Measurements from ENCODE around the gene GRK7.
"Not testable (repeated sequence)": the region's sequence is repeated elsewhere in the genome, so short reads cannot be mapped to it uniquely, and the experiment has no call there.

GRK7 gene

DNA sequence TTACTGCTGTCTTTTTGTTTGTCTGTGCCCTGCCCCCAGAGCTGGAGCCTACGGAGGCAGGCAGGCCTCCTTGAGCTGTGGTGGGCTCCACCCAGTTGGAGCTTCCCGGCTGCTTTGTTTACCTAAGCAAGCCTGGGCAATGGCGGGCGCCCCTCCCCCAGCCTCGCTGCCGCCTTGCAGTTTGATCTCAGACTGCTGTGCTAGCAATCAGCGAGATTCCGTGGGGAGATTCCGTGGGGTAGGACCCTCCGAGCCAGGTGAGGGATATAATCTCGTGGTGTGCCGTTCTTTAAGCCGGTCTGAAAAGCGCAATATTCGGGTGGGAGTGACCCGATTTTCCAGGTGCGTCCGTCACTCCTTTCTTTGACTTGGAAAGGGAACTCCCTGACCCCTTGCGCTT lies 656 bp upstream of the GRK7 start:
- DNase-seq, result not testable (repeated sequence)

DNA sequence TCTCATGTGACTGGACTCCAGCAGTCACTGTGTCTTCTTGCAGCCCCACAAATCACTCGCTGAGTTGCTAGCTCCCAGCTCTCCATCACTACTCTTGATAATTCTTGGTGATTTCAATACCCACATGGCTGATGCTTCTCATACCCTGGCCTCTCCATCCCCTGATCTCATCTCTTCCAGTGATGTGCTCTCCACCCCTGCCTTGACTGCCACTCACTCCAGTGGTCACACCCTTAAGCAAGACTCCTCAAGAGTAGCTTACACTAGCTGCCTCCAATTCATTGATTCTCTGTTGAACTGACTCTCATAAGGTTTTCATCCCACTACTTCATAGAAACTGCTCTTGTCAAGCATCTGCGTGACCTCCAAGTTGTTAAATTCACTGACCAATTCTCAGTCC lies 837 bp downstream of the GRK7 start:
- DNase-seq, result no peak

DNA sequence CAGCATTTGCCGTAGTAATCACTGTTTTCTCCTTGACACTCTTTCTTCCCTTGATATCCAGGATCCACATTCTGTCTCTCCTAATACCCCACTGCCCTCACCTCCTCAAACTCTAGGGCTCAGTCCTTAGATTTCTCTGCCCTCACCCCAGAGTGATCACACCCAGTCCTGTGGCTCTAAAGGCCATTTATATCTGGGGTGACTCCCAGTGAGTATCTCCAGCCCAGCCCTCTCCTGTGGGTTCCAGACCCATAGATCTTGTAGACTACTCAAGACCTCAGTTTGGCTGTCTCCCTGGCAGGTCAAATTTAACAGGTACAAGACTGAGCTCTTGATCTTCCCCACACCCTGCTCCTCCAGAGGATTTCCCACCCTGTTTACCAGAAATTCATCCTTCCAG lies 1.3 kb downstream of the GRK7 start:
- DNase-seq, result no peak

DNA sequence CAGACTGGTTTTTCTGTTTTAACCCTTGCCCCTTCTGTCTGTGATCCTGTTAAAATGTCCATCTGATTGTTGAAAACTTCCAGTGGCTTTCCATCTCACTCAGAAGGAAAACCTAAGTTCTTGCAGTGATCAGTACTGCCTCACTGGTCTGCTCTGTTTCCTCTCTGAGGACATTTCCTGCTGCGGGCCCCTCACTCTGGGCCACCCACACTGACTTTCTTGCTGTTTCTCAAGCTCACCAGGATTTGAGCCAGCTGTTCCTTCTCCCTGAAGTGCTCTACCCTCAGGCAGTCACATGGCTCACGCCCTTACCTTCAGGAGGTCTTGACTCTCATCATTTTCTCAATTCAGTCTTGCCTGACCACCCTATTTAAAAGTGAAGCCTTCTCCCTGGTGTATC lies 1.8 kb downstream of the GRK7 start:
- no peak for DNase-seq

DNA sequence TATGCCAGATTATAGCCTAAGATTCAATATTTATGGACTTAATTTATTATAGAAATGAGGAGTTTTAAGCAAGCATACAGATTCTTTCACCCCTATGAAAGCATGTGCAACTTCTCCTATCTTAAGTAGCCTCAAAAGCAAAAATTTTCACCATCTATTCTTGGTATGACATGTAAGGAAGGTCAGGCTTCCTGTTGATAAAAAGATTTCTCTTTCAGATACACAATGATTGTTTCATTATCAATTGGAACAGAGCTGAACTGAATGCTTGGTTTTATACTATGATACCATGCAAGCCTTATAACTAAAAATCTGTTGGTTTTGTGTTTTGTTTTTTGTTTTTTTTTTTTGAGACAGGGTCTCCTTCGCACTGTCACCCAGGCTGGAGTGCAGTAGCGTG lies 3.9 kb downstream of the GRK7 start:
- no peak for DNase-seq

DNA sequence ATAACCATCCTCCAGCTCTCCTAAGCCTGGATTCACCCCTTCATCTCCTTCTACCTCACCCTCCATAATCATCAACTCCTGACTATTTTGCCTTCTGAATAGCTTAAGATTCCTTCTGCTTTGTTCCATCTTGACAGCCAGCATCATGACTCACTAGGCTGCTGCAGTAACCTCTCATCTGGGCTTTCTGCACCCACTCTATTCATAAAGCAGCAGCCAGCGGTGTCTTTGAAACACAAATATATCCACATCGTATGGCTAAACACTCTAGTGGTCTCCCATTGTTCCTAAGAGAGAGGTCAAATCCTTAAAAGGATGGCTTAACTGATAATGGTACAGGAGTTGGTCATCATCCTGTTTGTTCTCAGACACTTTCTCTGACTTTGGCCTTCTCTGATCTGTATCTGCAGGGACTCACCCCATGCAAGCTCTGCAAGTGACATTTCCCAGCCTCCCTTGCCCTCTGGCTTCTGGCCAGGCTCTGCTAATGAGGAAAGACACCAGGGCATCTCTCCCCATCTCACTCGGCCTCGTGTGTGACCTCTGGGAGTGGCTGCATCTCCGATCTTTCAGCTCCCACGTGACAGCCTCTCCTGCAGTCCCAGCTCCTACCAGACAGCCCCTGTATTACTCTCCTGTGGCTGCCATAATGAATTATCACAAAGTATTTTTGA lies 6.2 kb downstream of the GRK7 start:
- no peak for DNase-seq

DNA sequence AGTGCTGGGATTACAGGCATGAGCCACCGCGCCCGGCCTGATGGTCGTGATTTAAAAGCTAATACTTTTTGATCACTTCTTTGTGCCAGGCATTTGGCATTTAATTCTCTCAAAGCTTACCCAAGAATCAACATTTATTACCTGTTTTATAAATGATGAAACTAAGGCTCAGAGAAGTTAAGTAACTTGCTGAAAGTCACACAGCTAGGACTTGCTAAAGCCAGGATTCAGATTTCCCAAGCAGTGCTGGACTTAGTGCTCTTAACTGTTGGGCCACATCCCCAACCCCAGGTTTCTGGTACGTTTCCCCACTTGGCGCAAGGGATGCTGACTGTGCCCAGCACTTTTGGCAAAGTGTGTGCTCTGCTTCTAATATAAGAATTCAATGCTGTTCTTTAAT lies 10.5 kb downstream of the GRK7 start:
- no peak for DNase-seq

DNA sequence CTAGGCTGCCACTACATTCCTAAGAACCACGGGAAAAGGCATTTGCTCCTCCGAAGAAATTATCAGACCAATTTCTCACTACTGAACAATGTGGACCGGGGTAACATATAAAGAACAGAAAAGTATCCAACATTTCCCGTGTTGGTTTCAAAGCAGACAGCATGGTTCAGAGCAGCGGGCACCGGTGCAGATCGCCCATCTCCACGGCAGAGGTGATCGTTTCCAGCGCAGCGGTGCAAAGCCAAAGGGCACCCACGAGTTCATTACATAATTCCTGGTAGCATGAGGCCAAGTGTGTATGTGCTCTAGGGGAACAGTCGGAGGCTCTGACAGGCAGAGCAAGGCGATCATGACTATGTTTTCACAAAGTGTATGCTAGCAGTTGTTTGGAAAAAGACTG lies 13.2 kb downstream of the GRK7 start:
- no peak for DNase-seq

DNA sequence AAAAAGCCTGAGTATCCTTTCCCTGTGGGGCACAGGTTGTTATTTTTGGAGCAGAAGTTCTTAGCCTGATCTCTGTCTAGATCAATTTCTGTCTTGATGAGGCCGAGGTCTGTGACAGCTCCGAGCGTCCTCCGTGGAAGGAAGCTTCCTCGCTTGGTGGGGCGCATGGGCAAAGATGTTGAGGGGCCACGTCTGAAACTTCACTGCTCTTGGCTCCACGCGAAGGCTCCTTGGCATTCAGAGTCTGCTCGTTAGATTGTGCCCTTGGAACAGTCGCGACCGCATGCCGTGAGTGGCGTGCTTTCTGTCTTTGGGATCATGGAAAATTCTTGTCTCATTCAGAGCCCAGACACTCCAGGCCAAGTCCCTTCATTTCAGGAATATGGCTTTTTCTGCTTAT lies 13.7 kb downstream of the GRK7 start:
- no peak for DNase-seq

DNA sequence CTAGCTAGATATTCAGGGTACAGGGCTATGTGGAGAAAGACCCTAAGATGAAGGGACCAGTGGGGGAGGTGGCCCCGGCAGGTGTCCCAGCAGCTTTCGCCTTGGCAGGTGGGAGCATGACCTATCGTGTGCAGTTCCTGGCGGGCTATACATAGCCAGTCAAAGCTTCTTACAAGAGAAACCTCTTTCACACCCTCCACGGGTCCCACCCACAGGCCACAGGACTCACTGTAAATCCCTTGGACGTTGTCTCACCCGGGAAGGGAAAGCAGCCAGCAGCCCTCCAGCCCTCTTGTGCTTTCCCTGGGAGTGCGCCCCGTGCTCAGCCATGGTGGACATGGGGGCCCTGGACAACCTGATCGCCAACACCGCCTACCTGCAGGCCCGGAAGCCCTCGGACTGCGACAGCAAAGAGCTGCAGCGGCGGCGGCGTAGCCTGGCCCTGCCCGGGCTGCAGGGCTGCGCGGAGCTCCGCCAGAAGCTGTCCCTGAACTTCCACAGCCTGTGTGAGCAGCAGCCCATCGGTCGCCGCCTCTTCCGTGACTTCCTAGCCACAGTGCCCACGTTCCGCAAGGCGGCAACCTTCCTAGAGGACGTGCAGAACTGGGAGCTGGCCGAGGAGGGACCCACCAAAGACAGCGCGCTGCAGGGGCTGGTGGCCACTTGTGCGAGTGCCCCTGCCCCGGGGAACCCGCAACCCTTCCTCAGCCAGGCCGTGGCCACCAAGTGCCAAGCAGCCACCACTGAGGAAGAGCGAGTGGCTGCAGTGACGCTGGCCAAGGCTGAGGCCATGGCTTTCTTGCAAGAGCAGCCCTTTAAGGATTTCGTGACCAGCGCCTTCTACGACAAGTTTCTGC lies 15.0 kb downstream of the GRK7 start:
- DNase-seq, result no peak

DNA sequence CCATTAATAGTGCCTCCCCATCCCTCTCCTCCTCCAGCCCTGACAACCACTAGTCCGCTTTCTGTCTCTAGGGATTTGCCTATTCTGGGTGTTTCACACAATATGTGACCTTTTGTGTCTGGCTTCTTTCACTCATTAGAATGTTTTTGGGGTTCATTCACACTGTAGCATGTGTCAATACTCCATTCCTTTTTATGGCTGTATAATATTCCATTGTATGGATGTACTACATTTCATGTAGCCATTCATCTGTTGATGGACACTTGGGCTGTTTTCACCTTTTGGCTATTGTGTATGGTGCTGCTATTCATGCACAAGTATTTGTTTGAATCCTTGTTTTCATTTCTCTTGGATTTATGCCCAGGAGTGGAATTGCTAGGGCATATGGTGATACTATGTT lies 16.5 kb downstream of the GRK7 start:
- no peak for DNase-seq

DNA sequence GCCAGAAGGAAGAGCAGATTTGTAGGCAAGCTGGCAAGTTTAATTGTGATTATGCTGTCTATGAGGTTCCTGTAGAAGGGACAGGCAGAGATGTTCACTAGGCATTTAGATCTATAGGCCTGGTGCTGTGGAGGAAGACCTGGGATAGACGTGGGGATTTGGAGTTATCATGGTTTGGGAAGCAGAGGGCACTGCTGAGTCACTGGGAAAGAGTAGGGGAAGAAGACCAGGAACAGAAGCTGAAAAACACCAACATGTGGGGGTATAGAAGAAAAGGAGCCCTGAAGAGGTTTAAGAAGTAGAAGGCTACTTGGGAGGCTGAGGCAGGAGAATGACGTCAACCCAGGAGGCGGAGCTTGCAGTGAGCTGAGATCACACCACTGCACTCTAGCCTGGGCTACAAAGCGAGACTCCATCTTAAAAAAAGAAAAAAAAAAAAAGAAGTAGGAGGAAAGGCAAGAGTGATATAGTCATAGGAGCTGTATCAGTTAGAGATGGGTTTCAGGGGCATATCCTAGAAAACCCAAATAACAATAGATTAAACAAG lies 19.3 kb downstream of the GRK7 start:
- DNase-seq, result no peak

DNA sequence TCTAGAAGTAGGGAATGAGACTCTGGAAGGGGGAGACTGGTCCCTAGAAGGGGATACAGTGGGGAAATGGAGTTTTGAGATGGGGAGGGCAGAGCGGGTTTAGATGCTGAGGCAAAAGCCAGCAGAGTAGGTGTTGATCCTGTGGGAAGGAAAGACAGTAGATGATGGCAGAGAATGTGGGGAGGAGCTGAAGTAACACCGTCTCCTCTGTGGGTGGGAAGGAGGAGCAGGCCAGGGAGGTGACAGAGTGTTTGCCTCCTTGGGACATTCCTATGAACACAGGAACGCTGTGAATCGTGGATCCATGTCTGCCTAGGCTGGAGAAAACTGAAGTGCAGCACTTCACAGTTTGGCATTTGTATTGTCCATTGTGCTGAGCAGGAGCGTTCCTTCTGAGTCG lies 20.4 kb downstream of the GRK7 start:
- no peak for DNase-seq

DNA sequence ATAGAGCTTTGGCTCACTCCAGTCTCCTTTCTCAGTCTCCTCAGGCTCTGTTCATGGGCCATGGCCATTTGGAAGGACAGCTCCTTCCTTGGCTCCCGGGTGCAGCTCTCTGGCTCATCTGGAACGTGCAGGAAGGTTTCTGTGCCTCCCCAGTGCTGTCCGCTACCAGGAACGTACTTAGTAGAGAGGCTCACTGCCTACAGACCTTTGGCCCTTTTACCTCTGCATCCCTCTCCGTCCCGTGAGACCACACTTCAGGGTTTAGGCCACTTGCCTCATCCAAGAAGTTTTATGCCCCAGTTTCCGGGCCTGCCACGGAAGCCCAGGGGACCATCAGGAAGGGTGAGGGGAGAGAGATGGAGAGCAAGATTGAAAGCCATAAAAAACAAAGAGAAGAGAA lies 20.9 kb downstream of the GRK7 start:
- no peak for DNase-seq

DNA sequence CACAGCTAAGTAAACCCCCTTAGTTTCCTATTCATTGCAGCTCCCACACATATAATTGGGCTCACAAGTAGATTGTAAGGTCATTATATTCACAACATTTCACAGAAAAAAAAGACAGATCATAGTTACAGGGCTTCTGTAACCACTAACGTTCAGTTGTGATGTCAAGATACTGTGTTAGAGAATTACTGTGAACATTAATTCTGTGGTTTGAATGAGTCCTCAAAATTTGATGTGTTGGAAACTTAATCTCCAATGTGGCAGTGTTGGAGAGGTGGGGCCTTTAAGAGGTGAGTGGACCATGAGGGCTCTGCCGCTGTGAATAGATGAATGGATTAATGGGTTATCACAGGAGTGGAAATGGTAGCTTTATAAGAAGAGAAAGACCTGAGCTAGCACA lies 21.3 kb downstream of the GRK7 start:
- DNase-seq, result no peak

DNA sequence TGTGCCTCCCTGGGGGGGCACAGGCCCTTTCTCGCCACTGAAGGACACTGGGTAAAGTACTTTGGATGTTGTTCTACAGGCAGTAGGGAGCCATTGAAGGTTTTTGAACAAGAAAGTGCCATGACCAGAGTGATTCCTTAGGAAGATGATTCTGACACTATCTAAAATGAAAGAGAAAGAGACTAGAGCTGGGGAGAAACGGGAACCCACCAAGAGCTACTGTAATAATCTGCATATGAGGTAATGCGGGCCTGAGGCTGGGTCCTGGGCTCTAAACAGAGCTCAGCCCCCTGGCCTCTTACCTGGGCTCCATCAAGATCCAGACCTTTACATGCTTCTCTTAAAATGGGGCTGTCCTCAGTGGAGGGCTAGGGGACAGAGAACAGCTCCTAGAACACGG lies 24.9 kb downstream of the GRK7 start:
- no peak for DNase-seq

DNA sequence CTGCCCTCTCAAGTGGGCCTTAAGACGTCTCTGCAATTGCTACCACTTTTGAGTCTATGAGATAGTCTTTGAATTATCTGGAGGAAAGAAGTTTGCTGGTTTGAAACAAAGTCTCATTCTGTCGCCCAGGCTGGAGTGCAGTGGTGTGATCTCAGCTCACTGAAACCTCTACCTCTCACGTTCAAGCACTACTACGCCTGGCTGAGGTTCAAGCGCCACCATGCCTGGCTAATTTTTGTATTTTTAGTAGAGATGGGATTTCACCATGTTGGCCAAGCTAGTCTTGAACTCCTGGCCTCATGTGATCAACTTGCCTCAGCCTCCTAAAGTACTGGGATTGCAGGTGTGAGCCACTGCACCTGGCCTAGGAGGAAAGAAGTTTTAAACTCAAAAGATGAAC lies 25.5 kb downstream of the GRK7 start:
- DNase-seq, result not testable (repeated sequence)

DNA sequence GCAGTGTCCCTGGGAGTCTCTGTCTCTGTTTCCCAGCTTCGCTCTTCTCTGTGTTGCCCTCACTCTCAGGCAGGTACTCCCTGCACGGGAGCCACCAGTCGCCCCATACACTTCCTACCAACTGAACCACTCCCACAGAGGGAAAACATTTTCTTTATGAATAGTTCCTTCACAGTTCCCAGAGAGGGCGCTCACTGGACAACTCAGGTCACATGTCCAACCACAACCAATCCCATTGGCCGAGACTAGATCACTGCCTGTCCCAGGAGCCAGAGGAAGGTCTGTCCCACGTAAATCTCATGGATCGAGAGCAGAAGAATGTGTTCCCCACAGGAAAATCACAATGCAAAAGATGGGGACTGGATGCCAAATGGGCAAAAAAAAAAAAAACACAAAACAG lies 26.1 kb downstream of the GRK7 start:
- no peak for DNase-seq

DNA sequence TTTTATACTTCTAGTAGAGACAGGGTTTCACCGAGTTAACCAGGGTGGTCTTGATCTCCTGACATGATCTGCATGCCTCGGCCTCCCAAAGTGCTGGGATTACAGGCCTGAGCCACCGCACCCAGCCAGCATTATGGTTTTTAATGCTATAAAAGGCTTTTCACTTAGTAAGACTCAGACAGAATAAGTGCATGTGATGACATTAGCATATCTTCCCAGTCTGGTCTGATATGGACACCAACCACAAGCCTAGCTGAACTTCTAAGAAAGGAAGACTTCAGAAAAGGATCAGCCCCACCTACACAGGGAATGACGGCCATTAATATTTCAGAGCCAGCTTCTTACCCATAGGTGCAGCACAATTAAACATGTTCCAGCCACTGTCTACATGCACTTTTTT lies 27.0 kb downstream of the GRK7 start:
- DNase-seq, result no peak

DNA sequence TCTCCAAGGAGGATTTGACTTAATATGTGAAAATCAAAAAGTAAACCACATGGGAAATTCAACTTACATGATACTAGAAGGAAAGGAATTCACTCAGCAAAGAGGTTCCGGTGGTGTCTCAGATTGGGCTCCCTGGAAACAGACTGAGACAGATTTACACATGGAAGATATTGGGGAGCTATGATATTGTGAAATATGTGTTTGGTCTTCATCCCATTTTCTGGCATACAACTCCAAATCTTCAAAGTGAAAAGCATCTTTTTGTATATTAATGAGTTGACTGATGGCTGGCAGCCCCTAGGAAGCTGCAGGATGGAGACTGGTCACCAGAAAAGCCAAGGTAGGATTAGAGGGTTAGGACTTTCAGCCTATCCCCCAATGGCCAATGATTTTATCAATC lies 29.3 kb downstream of the GRK7 start:
- DNase-seq, result no peak

DNA sequence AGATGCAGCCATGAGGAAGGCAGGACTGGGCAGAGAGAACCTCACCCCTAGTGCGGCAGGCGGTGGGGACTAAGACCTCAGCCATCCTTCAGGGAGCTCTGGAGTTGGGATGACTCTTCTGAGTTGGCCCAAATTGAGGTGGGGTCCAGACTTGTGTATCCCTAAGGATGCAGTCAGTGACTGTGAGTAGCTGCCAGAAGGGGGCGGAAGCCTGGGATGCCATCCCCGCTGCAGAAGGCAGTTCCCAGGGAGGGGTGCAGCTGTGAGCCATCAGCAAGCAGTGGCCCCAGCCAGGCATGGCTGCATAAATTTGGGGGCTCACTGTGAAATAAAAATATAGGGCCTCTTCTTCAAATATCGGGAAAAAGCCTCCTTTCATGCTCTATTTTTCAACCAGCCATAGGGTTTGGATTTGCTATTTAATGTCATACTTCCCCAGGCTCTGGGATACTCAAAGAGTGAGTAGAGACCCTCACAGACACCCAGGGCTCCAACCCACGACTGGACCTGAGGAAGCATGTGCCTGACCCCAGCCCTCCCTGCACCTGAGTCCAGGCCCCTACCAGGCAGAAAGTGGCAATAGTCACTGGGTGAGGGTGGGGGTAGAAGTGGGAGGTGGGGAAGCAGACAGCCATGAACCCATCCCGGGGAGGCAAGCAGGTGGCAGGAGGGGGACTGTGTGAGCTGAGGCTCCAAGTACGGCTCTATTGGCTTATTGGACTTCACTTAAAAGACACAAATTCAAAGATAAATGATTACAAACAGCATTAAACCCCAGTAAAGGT lies 30.5 kb downstream of the GRK7 start:
- DNase-seq, result no peak

DNA sequence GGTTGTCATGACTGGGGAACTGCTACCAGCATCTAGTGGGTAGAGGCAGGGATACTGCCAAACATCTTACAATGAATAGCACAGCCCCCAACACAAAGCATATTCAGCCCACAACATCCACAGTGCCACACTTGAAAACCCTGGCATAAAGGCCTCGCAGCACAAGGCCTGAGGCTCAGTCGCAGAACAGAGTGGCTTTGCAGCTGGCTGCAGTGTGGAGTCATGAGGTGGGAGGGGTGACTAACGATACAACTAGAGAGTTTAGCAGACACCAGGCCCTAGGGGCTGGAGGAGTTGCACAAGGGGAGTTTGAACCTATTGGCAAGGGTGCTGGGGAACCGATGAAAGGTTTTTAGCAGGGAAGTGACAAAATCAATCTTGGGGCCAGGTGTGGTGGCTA lies 32.1 kb downstream of the GRK7 start:
- DNase-seq, result no peak

DNA sequence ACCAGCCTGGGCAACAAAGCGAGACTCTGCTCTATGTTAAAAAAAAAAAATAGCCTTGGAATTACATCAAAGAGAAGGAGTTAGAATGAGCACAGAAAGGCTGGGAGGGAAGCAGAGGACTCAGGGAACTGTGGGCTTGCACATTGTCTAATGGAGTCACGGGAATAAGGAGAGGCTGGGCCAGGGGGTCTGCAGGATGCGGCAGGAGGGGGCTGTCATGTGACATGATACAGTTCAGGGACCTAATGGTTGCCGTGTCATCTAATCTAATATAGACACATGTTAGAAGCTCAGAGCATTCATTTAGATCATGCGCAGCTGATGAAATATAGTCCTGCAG lies 32.5 kb downstream of the GRK7 start:
- no peak for DNase-seq
